Posterior vena cava (tissue), 2 donors: ENCODE results near the gene GRIK4. TPM values are rescaled to one million over a fixed set of nuclear protein-coding genes. Genes with fewer than 3 reads are reported as not detected.

Experiments
- DNase-seq: peaks from one replicate; pipeline ENCODE4 v3.0.0-alpha.2; 2020; ENCODE audit warnings: low spot score
- intact Hi-C, 2 donors: fragments of 100-400 bp; cut with DNase I; formaldehyde crosslinking; loops; one replicate each; pipeline versions ENCODE4 v1.14.1 to v1.14.2; 2022 to 2023
- total RNA-seq, 2 donors: library from RNA; stranded (reverse); fragmentation: NEBNext Ultra II Directional; extraction: Animal tissue kit (Norgen Biotek cat#: 25700); gene quantifications; one replicate each; pipeline ENCODE4 v1.2.1, GENCODE V29; 2021
- donor health status: DM: yes; HTN: yes; CAD: no.
- donor health status: DM: yes; HTN: yes; CAD: no.

The GRIK4 gene
- total RNA-seq, 2 donors from 2014 or later, result 0.19 TPM; not detected in 1

DNA sequence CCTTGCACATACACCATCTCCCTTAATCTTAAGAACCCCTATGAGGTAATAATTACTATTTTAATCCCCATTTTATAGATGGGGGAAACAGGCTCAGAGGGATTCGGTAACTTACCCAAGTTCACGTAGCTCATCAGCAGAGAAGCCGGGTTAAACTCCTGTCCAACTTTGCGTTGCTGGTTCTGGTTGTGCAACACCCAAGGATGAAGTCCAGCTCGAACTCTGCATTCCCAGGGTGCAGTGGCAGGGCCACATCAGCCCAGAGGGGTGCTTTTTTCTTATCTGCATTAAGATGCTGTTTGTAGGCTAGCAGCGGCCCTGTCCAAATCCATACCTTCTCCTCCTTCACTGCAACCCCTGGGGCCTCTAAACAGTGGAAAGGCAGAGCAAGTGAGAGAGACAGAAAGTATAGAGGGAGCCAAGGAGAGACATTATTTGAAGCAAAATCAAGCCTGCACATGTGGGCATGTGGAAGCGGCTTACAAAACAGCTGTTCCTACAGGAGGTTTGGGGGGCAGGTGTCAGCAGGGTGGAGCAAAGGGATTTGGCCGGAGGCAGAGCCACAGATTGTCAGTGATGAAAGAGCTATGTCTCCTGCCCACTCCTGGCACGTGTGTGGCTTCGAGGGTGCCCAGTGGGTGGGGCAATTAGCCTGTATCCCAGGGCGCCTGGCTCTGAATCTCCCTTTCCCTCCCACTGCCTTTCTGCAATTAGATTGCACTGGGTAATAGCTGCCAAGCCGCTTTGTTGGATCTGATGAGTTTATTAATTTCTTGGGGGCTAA lies 382.8 kb downstream of the GRIK4 start:
- intact Hi-C loops, result no loop called here
- no peak for DNase-seq

DNA sequence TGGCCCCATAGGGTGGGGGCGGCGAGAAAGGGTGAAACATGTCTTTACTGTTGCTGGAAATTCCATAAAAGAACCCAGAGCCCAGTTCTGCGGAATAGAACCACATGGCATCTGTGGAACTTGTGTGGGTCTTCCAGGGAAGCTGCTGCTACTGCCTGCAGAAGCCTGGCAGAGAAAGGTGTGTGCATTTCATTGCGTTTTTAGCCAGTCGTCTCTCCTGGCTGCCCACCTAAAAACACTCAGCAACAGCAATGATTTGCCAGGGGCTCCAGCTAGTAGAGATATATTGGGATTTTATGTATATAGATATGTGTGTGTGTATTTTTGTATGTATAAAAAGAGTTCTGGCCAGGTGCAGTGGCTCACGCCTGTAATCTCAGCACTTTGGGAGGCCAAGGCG lies 385.1 kb downstream of the GRIK4 start:
- intact Hi-C loops, result no loop called here
- no peak for DNase-seq

DNA sequence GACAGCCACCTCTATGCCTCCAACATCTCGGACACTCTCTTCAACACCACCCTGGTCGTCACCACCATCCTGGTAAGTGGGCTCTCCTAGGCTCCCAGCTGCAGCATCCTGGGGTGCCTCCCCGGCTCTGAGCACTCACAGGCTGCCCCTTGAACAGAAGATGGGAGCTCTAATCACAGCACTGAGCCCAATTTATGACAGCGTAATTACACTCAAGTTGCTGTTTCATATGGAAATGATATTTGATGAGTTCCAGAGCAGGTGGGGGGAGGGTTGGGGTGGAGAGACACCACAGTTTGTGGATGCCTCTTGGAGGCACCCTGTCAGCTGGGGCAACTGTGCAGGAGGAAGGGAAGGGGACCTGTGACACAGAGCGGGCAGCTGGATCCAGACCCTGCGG lies 387.0 kb downstream of the GRIK4 start:
- intact Hi-C loops, result no loop called here
- no peak for DNase-seq

GRCh38 chr11:120899720-120900119 lies 388.2 kb downstream of the GRIK4 start:
- intact Hi-C loops, result no loop called here
- DNase-seq, result no peak

- intact Hi-C loops, result no loop called here
- no peak for DNase-seq
Observed at GRCh38 chr11:120900643-120901042, 389.1 kb downstream of the GRIK4 start.

DNA sequence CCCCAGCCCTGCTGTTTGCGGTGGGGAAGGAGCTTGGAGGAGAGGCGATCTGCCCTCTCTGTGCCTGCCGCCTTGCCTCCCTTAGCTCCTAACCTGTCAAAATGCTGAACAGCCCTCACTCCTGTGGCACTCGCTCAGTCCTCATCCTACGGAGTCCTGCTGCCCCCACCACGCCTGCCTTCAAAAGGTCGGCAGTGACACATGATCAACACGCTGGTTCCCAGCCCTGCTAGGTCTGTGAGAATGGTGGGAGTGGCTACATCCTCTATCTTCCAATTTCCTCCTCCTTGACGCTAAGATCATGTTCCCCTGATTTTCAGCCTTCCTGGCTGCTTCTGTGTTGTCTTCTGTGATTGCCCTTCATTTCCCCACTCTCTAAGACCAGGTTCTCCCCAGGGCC lies 392.1 kb downstream of the GRIK4 start:
- intact Hi-C loops, result no loop called here

DNA sequence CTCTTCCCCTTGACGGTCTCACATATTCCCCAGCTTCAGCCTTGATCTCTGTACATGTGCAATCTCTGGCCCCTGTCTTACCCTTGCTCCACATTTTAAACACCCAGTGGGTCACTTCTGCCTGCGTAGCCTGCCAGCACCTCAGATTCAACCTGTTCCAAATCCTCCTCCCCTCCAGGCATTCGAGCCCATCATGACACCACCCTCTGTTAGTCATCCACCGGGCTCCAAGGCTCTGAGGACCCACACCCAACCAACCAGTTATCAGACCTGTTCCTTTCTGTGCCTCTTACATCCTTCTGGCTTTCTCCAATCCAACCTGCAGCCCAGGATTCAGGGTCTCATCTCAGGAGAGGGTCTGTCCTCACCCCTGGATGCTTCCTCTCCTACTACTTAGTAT lies 392.6 kb downstream of the GRIK4 start:
- intact Hi-C loops, result no loop called here
- no peak for DNase-seq

More for the DNA sequence above, 392.1 kb downstream of the GRIK4 start:
- no peak for DNase-seq

DNA sequence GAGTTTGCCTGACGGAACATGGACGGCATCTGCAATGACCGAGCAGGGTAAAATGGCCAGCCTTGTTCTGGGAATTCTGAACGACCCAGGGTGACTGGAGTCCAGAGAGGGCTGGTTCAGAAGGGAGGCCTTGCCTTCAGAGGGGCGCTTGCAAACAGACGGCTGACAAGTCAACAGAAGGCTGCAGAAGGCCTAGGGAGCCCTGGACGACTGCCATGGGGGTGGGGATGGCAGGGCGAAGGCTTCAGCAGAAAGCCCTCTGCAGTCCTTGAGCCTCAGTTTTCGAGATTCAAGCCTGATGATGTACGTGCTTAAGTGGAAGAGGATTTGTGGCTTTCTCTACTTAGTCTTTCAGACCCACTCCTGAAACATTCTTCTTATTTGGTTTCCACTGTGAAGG lies 395.2 kb downstream of the GRIK4 start:
- no peak for DNase-seq
- intact Hi-C loops, result no loop called here

GRCh38 chr11:120907971-120908370 lies 396.4 kb downstream of the GRIK4 start:
- intact Hi-C loops, result no loop called here
- no peak for DNase-seq

- no peak for DNase-seq
- intact Hi-C loops, result no loop called here
Observed at GRCh38 chr11:120908461-120909181, 397.1 kb downstream of the GRIK4 start.

- no peak for DNase-seq
- intact Hi-C loops, result no loop called here
Observed at GRCh38 chr11:120909676-120910416, 398.3 kb downstream of the GRIK4 start.

- DNase-seq, result no peak
- intact Hi-C loops, result no loop called here
Observed at GRCh38 chr11:120911943-120912342, 400.4 kb downstream of the GRIK4 start.

GRCh38 chr11:120912504-120912903 lies 401.0 kb downstream of the GRIK4 start:
- intact Hi-C loops, result no loop called here
- no peak for DNase-seq

DNA sequence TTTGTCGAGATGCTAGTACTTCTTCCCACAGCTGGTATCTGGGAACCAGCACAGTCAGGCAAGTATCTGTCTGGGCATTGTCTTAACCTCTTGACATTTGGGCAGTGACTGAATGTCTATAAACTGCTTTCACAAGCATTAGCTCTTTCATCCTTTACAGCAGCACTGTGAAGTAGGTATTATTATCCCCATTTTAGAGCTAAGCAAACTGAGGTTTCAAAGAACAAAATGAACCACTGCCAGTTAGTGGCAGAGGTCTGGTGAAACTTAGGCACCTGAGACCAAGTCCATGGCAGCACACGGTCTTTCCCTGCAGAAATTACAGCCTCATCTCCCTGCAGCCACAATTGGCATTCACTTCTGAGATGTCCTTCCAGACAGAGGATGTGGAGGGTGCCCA lies 401.4 kb downstream of the GRIK4 start:
- intact Hi-C loops, result no loop called here
- no peak for DNase-seq

DNA sequence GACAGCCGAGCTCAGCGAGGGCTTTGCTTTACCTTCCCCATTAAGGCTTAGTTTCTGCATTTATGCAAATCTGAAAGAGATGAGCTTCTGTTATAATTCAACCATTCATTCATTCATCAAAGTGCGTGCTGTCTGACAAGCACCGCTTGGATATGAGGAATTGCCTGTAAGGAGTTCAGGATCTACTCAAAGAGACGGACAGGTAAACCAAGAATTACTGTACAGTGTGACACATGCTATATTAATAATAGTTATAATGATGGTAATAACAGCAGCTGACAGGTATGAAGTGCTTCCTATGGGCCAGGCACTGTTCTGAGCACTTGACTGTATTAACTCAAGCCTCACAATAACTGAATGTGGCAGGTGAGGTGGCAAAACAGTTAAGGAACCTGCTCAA lies 402.5 kb downstream of the GRIK4 start:
- DNase-seq, result no peak
- intact Hi-C loops, result no loop called here

DNA sequence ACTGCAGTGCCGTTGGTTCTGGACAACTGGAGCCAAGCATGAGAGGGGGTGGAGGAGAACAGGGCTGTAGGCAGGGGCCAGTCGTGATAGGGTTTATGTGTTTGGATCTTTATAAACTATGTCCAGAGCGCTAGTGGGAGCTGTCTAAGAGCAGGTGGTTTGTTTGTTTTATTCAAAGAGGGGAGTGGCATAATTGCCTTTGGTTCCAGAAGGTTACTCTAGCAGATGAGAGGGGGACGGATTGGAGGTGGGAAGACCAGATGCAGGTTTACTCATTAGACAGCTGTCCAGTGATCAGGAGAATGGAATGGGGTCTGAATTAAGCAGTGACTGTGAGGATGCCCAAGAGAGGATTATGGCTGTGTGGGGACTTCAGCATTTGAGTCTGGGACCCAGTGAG lies 403.1 kb downstream of the GRIK4 start:
- DNase-seq, result no peak

DNA sequence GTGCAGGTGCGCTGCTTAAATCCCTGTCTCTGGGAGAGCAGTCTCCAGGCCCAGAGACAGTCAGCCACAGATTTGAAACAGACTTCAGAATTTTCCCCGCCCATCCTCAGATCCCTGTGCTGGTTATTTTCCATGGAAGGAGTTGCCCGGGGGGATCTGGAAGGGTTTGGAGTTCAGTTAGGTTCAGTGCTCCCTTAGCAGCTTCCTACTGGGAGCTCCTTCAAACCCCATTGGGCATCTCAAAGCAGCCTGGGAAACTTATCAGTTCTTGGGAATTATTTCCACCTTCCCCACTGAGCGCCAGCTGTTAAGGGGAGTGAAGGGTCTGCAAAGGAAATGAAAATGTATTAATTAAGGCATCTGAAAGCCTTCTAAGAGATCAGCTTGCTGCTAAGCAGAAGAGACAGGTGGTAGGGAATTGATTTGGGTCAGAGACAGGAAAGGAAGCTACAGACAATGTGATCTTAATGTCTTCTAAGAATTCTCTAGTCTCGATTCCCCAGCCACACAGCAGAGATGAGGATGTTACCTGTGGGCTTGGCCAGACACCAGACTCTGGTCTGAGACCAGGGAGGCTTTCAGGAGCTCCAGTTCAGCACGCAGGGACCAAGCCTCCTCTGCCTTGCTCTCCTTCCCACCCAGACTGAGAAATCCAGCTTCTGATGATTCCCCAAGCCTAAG lies 406.2 kb downstream of the GRIK4 start:
- intact Hi-C loops, result no loop called here
- no peak for DNase-seq

More for the DNA sequence above, 403.1 kb downstream of the GRIK4 start:
- intact Hi-C loops, result no loop called here

DNA sequence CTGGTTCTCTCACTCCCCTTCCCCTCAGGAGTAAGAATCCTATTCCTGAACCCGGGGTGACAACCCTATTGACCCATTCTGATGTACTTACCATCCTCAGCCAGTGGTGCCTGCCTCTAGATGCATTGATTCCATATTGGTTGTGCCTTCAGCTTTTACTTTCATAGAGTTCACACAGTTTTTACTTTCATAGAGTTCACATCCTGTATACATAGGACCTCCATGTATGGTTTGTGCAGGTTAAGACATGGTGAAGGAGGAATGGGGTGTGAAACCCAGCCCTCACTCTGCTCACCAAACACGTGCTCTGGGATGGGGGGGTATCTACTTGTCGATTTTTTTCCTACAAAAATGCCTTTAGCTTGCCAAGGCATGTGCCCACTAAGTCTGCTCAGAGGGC lies 406.7 kb downstream of the GRIK4 start:
- intact Hi-C loops, result no loop called here
- no peak for DNase-seq

- intact Hi-C loops, result no loop called here
- no peak for DNase-seq
Observed at GRCh38 chr11:120919045-120919444, 407.5 kb downstream of the GRIK4 start.

GRCh38 chr11:120919566-120919965 lies 408.0 kb downstream of the GRIK4 start:
- intact Hi-C loops, result no loop called here
- DNase-seq, result no peak
